HEK293T (cell line): Measurements from ENCODE around the gene OXGR1.

Experiments used
- CTCF ChIA-PET: fragments of 350-600 bp; formaldehyde crosslinking; extraction: SDS; loops from one replicate; lab custom pipeline; 2021; ENCODE audit warnings: antibody characterized with exemption, inconsistent platforms; lab: Yijun Ruan, JAX
- POLR2A ChIA-PET: fragments of 350-600 bp; formaldehyde crosslinking; extraction: SDS; loops from one replicate; lab custom pipeline; 2020; ENCODE audit warnings: antibody characterized with exemption, inconsistent platforms; lab: Yijun Ruan, JAX
- DNase-seq: peaks from one replicate; pipeline ENCODE4 v3.0.0; 2012; ENCODE audit warnings: mixed read lengths; ENCODE audit errors: extremely low spot score
- ARNT ChIP-seq: fragments of 450-650 bp; IDR thresholded peaks from 2 replicates; pipeline ENCODE4 v1.6.1; 2017; ENCODE audit warnings: mild to moderate bottlenecking
- BHLHE40 ChIP-seq: fragments of 450-650 bp; IDR thresholded peaks from 2 replicates; pipeline ENCODE4 v1.6.1; 2016; ENCODE audit warnings: mild to moderate bottlenecking, moderate library complexity, borderline replicate concordance
- CTBP1 ChIP-seq: fragments of 450-650 bp; IDR thresholded peaks from 2 replicates; pipeline ENCODE4 v1.6.1; 2016; ENCODE audit warnings: borderline replicate concordance
- ELF4 ChIP-seq: fragments of 450-650 bp; IDR thresholded peaks from 2 replicates; pipeline ENCODE4 v1.6.1; 2017; ENCODE audit warnings: antibody characterized with exemption
- FOXA1 ChIP-seq: fragments of 450-650 bp; IDR thresholded peaks from 2 replicates; pipeline ENCODE4 v1.6.1; 2016; ENCODE audit warnings: mild to moderate bottlenecking
- FOXK2 ChIP-seq: fragments of 450-650 bp; IDR thresholded peaks from 2 replicates; pipeline ENCODE4 v1.6.1; 2016; ENCODE audit warnings: mild to moderate bottlenecking
- FOXM1 ChIP-seq: fragments of 450-650 bp; IDR thresholded peaks from 2 replicates; pipeline ENCODE4 v1.6.1; 2017; ENCODE audit warnings: mild to moderate bottlenecking, borderline replicate concordance
- HDGF ChIP-seq: fragments of 450-650 bp; IDR thresholded peaks from 2 replicates; pipeline ENCODE4 v1.6.1; 2017; ENCODE audit warnings: antibody characterized with exemption, borderline replicate concordance
- L3MBTL2 ChIP-seq: fragments of 450-650 bp; conservative IDR thresholded peaks from 2 replicates; pipeline ENCODE4 v1.6.1; 2016; ENCODE audit warnings: mild to moderate bottlenecking
- LEF1 ChIP-seq: fragments of 450-650 bp; IDR thresholded peaks from 2 replicates; pipeline ENCODE4 v1.6.1; 2017; ENCODE audit warnings: mild to moderate bottlenecking, borderline replicate concordance
- NFRKB ChIP-seq: fragments of 450-650 bp; IDR thresholded peaks from 2 replicates; pipeline ENCODE4 v1.6.1; 2016; ENCODE audit warnings: mild to moderate bottlenecking, moderate library complexity
- SP1 ChIP-seq: fragments of 450-650 bp; IDR thresholded peaks from 2 replicates; pipeline ENCODE4 v1.6.1; 2017
- SUZ12 ChIP-seq: fragments of 450-650 bp; IDR thresholded peaks from 2 replicates; pipeline ENCODE4 v1.6.1; 2016; ENCODE audit warnings: mild to moderate bottlenecking
- TARDBP ChIP-seq: fragments of 450-650 bp; IDR thresholded peaks from 2 replicates; pipeline ENCODE4 v1.6.1; 2016
- ZNF384 ChIP-seq: fragments of 450-650 bp; IDR thresholded peaks from 2 replicates; pipeline ENCODE4 v1.6.1; 2016
- TF ChIP-seq, protein P1 (sequence below): fragments of 450-650 bp; IDR thresholded peaks from 2 replicates; pipeline ENCODE4 v1.6.1; 2016

OXGR1 gene

DNA sequence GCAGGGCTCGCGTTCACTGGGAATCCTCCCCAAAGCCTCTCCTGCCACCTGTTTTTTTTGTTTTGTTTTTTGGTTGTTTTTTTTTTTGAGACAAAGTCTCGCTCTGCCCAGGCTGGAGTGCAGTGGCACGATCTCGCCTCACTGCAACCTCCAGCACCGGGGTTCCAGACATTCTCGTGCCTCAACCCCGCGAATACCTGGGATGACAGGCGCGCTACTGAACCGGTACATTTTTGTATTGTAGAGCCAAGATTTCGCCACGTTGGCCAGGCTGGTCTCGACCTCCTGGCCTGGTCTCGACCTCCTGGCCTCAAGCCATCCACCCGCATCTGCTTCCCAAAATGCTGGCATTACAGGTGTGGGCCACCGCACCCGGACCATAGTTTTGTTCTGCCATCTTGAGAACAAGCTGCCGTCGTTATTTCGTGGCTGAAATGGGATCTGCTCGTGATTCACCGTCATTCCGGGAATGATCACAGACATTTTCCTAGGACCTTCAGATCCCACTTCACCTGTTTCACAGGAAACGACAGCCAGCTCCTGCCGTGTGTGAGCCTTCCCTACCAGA is 46.8 kb downstream of the OXGR1 start:
- POLR2A ChIA-PET, result no interaction called here
- no peak for DNase-seq
- TF ChIP-seq BHLHE40, result no peak
- TF ChIP-seq ARNT, result no peak
- TF ChIP-seq ZNF384, result no peak
- CTCF ChIA-PET, result no interaction called here

DNA sequence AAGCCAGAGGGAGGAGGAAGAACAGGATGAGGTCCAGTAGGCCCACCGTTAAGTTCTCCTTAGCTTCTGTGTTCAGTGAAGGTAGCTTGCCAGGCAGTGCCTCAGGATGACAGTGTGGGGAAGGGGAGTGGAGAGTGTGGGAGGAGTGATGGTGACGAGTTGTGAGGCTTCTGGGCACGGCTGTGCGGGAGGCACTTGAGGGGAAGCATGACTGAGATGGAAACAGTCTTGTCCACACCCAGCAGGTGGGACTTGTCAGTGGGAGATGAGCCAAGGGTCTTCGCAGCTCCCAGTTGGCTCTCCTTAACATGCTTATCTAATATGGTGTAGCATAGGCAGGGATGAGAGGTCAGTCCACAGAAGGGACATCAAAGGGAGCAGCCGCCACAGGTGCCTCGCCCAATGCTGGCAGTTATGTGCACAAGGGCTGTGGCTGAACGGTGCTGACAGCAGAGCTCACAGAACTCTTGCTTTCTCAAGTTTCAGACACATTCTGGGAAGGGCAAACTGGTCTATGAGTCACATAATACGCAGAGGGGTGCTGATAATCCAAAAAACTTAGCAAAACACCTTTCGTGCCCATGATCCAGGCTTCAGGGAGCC is 47.5 kb downstream of the OXGR1 start:
- no peak for DNase-seq
- CTCF ChIA-PET, result no interaction called here
- TF ChIP-seq NFRKB, result no peak
- POLR2A ChIA-PET, result no interaction called here

DNA sequence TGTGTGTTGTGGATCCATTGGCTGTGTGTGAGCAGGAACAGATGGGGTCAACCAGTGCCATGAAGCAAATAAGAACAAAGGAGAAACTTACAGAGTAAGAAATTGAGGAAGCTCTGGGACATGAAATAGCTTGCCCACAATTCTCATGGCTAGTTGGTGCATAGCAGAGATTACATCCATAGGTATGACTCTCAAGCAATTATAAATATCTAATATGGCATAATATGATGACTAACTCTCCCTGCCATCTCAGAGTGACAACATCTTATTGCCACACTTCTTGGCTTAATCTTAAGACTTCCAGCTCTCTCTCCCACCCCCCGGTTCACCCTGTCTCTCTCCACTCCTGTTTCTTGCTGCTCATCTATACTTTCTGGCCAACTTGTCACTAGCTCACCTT is 53.3 kb downstream of the OXGR1 start:
- ChIA-PET CTCF (no interaction called here), POLR2A (no interaction called here)
- TF ChIP-seq ARNT (no peak), ZNF384 (no peak)
- DNase-seq, result no peak

DNA sequence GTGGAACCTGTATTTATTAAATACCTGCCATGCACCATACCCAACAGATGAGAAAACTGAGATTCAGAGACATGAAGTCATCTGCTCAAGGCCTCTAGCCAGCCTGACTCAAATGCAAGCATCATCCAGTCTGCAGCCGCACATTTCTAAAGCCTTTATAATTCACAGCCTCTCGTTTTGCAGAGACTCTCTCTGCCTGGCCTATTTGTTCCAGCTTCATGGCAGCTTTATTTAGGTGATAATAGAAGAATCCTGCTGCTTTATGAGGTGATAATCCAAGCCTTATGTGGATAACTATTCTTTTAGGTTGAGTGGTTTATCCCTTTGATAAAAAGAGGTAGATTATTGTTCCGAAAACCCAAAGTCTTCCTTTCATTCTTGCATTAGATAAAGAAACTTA is 58.4 kb downstream of the OXGR1 start:
- TF ChIP-seq FOXM1 (no peak), SUZ12 (no peak), NFRKB (no peak), L3MBTL2 (no peak), CTBP1 (no peak), TARDBP (no peak), ARNT (no peak), LEF1 (no peak), ELF4 (no peak), HDGF (no peak), FOXA1 (no peak), BHLHE40 (no peak), ZNF384 (no peak), SP1 (no peak), FOXK2 (no peak)
- TF ChIP-seq, protein P1, sequence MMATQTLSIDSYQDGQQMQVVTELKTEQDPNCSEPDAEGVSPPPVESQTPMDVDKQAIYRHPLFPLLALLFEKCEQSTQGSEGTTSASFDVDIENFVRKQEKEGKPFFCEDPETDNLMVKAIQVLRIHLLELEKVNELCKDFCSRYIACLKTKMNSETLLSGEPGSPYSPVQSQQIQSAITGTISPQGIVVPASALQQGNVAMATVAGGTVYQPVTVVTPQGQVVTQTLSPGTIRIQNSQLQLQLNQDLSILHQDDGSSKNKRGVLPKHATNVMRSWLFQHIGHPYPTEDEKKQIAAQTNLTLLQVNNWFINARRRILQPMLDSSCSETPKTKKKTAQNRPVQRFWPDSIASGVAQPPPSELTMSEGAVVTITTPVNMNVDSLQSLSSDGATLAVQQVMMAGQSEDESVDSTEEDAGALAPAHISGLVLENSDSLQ, result no peak
- DNase-seq, result no peak
- ChIA-PET CTCF (no interaction called here), POLR2A (no interaction called here)
